SIG-M5 treated with dmso at 0.1 percent for 504 hours (cell line): ENCODE data around the gene NSF.
"Not testable (repeated sequence)": the region's sequence is repeated elsewhere in the genome, so short reads cannot be mapped to it uniquely, and the experiment has no call there.

Experiments
- DNase-seq: peaks from one replicate; lab custom pipeline; 2025; ENCODE audit not compliant: unreplicated experiment; lab: John Stamatoyannopoulos, UW

Gene NSF

DNA sequence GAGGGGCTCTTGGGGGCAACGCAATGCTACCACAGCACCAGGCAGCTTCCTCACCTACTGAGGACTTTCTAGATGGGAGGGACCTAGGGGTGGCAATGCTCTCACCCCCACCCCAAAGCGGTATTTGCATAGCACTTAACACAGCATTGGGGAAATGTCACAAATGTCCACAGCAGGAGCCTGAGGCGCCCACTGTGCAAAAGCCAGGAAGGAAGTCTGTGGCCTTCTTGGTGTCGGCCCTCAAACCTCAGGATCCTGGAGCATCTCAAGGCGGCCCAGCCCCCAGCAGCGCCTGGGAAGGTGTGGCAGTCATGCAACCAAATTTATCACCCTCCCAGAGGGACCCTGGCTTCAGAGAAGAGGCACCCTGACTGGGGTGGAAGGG lies 182.7 kb downstream of the NSF start:
- peak; percentile 26 for DNase-seq

DNA sequence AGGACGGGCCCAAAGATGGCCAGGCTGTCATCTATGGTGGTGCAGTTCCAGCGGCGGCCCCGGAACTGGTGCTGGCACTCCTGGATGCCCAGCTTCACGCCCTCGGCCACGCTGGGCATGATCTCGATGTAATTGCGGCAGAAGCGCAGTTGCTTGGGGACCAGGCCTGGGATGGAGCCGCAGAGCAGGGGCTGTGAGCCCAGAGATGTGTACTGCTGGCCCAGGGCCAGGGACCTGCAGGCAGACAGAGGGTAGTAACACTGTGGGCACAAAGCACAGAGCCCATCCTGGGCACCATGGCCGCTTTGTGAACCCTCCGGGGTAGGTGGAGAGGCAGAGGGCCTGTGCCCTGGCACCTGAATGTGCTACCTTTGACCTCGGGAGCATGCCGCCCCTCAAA lies 183.2 kb downstream of the NSF start:
- DNase-seq = no peak

GRCh38 chr17:46774108-46774737 lies 183.8 kb downstream of the NSF start:
- DNase-seq = no peak

- no peak for DNase-seq
These were observed 186.0 kb downstream of the NSF start for GRCh38 chr17:46776298-46777005.

DNA sequence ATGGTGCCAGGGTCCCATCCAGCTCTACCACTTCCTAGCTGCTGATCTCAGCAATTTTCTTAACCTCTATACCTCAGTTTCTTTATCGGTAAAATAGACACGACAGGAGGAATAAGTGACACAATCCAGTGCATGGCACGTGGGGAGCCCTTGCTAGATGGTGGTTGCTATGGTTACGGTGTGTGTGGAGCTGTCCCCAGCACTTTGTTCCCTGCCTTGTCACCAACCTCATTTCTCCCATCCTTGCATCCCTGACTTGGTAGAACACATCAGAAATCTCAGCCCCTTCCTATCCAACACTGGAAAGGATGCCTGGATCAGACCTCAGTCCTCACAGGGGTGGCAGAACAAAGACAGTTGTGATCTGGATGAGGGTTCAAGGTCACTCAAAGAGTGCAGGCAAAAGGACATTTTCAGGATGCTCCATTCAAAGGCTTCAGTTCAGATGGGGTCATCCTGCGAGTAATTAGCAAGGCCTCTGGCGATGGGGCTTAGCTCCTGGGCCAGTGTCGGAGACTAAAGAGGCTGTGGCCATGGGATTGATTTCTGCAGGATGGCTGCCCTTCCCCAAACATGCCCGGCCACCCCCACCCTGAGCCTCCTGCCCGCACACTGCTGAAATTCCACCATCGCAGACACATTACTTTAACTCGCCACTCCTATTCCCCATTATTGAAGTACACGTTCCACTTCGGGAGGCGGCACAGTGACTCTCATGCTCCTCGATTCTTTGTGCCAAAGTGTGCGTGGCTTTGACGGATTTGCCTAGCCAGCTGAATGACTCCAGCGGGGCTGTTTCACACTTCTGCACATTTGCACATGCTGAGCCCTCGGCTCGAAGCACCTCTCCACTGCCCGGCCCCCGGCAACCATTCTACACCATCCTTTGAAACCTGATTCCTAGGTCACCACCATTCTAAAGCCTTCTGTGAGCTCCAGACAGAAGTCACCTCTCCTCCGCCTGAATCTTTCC lies 187.8 kb downstream of the NSF start:
- peak; percentile 35 for DNase-seq

- no peak for DNase-seq
These were observed 189.5 kb downstream of the NSF start for GRCh38 chr17:46780003-46780373.

DNA sequence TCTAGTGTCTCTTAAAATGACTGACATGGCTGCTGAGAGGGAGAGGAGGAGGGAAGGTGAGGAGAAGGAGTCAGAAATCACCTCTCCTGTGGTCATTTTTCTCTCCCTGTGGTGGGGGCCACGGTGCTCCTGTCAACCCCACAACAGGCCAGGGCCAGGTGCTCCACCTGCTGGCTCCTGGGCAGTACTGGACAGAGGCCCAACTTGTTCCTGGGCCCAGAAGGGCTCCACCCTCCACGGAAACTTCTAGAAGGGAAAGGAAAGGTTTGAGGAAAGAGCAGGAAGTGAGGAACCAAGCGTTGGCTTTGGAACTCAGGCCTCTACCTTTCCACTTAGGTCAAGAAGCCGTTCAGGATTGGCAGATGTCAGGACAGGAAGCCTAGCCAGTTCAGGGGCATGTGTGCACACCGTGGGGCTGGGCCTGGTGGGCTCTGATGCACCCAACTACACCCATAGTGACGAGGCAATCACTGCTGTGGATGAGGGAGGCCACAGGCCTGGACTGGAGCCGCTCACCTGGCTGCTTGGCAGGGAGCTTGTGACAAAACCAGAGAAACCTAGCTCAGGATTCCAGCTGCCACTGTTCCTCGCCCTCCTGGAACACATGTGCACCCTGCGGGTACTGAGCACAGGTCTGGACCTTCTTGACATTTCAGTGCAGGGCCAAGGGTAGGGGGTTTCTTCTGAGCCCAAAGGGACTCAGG lies 191.9 kb downstream of the NSF start:
- DNase-seq = no peak

- no peak for DNase-seq
These were observed 192.6 kb downstream of the NSF start for GRCh38 chr17:46783031-46783593.

DNA sequence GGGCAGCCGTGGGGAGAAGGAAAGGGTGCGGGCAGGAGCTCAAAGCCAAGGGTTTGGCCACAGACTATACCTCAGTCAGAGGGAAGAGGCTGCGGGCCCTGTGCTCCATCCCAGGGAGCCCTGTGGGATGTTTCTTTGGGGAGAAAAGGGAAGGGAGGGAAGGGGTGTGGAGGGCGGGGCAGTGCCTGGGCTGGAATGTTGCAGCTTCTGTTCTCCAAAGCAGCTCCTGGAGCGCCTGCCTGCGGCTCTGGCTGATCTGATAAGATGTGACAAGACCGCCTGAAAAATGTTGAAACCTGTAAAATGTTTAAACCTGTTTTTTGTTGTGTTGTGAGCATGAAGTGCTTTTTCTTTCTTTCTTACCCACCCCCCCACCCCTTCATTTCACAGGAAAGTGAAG lies 195.2 kb downstream of the NSF start:
- no peak for DNase-seq

GRCh38 chr17:46787478-46787877 lies 197.0 kb downstream of the NSF start:
- DNase-seq = no peak

GRCh38 chr17:46788300-46788699 lies 197.8 kb downstream of the NSF start:
- no peak for DNase-seq

DNA sequence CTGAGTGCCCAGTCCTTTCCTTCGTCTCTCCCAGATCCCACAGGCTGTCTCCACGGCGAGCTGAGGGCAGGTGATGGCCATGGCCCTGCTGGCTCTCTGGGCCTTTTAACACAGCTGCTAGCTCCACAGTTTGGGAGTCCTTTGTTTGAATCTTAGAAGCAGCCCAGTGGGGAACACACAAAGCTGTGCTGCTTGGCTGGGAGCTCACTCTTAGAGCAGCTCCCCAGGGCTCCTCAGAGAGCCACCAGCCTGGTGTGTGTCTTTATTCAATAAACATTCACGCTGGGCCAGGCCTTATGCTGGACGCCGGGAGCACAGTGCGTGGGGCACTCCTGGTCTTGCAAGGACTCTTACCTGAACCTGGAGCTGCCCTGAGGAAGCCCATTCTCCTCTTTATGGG lies 198.3 kb downstream of the NSF start:
- DNase-seq = no peak

GRCh38 chr17:46789610-46790009 lies 199.1 kb downstream of the NSF start:
- no peak for DNase-seq

- DNase-seq = no peak
These were observed 199.7 kb downstream of the NSF start for GRCh38 chr17:46790216-46790615.

GRCh38 chr17:46791531-46791930 lies 201.1 kb downstream of the NSF start:
- no peak for DNase-seq

DNA sequence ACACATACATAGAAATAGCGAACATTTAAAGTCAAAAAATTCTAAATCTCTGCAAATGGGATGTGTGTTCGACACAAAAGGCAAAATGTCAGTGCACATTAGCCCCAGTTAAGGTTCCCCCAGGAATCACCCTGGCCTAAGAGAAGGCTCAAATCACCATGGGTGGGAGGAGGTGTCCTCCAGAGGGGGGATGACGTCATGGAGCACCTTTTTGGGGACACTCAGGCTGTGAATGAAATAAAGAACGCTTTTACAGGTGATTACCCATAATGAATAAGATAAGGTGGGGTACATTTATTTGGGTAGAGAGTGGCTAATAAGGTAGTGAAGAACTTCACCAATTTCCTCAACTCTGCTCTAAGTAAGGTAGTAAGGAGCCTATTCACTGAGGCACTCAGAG lies 201.6 kb downstream of the NSF start:
- no peak for DNase-seq

GRCh38 chr17:46793023-46793422 lies 202.6 kb downstream of the NSF start:
- DNase-seq = not testable (repeated sequence)

- no peak for DNase-seq
These were observed 203.1 kb downstream of the NSF start for GRCh38 chr17:46793541-46793940.

GRCh38 chr17:46794318-46794717 lies 203.8 kb downstream of the NSF start:
- DNase-seq = no peak

DNA sequence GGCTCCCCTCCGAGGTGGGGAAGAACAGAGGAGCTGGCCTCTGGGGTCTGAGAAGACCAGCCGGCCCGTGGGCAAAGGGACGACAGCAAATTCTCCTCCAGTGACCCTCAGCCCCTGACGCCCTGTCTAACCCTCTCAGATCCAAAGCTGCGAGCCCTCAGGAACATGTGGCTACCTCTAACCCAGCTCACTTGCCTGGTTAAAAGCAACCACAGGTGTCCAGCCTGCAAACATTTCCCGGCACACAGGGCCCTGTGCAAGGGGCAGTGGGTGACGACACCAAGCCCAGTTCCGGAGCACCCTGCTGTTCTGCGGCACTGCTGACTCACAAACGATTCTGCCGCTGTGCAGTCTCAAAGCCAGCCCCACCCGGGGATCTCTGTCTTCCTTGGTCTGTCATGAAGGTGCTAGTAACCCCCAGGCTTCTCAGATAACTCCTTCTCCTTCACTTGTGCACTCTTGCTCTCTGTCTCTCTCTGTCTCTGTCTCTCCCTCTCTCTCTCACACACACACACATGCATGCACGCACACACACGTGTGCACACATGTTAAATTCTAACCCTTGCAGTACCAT lies 205.0 kb downstream of the NSF start:
- DNase-seq = peak; percentile 89

DNA sequence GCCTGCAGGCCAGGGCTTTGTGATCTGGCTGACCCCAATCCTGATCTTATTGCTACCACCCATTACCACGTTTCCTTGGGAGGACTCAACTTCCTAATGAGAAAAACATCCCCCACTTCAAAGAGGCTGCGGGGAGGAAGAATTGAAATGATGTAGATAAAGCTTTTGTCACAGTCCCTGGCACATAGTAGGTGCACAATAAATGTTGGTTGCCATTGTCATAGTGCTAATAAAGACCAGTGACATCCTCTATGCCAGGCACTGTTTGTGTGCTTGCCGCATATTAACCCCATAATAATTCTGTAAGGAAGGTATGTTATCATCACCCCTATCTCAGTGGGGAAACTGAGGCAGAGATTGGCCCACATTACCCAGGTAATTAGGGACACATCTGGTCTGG lies 205.6 kb downstream of the NSF start:
- DNase-seq = no peak
